ENCODE data around the gene IL1R2.

GRCh38 chr2:102024410-102024809 lies 32.6 kb downstream of the IL1R2 start:
- TF ChIP-seq POLR2AphosphoS5 (IDR thresholded peaks at IDR 0.05): no peak
- no peak for TF ChIP-seq POLR2A (IDR thresholded peaks at IDR 0.05)
